Measurements from ENCODE around the gene EEF1B2. TPM values are rescaled to one million over a fixed set of nuclear protein-coding genes. Genes with fewer than 3 reads are reported as not detected.
"Not testable (repeated sequence)": the region's sequence is repeated elsewhere in the genome, so short reads cannot be mapped to it uniquely, and the experiment has no call there.

EEF1B2 gene
- total RNA-seq, 4 donors from 2014 or later, result 252 to 766 (median 327) TPM

GRCh38 chr2:206164261-206164862, 4.7 kb downstream of the EEF1B2 start:
- WGBS, 2 donors, result 69 to 73% methylated on average over 2 of the region's 2 CpGs
- no peaks in the 10 kb centered on the region for H3K9me3 ChIP-seq
- no peaks in the 10 kb centered on the region for H3K27me3 ChIP-seq
- H3K4me1 ChIP-seq, result peaks cover 4 to 11% of the 10 kb centered on the region in 2 donors
- peaks cover 13 to 28% of the 10 kb centered on the region in 2 donors for H3K36me3 ChIP-seq
- H3K4me3 ChIP-seq (replicated peaks in 1 of 3), result no peak overlapping the region
- TF ChIP-seq CTCF (IDR thresholded peaks at IDR 0.05) (peak; percentile 52 to 75 (median 63)), POLR2A (IDR thresholded peaks at IDR 0.05) (no peak)
- H3K27ac ChIP-seq, result no peak overlapping the region
- peak in 1 of 2 donors; percentile 4 for DNase-seq
- intact Hi-C loops (cut with DNase I), result no loop called here

GRCh38 chr2:206168230-206168629, 8.5 kb downstream of the EEF1B2 start:
- 94 to 98% methylated on average over 4 of the region's 4 CpGs for WGBS, 2 donors
- intact Hi-C loops (cut with DNase I), result not testable (repeated sequence)

GRCh38 chr2:206171624-206172397, 12.1 kb downstream of the EEF1B2 start:
- H3K36me3 ChIP-seq; H3K27ac ChIP-seq; H3K4me3 ChIP-seq (replicated peaks in 1 of 3); intact Hi-C loops (cut with DNase I); H3K27me3 ChIP-seq; H3K4me1 ChIP-seq; DNase-seq; H3K9me3 ChIP-seq: not testable (repeated sequence)
- 97% methylated on average over 19 of the region's 52 CpGs; no CpG with 5 or more reads in 1 of the 2 donors for WGBS, 2 donors

More at GRCh38 chr2:206168230-206168629, 8.5 kb downstream of the EEF1B2 start:
- not testable (repeated sequence) for H3K27ac ChIP-seq; DNase-seq; H3K36me3 ChIP-seq; H3K9me3 ChIP-seq; H3K27me3 ChIP-seq; H3K4me3 ChIP-seq (replicated peaks in 1 of 3); H3K4me1 ChIP-seq

- Histone ChIP-seq H3K27me3 (no peaks in the 10 kb centered on the region), H3K4me3 (replicated peaks in 1 of 3) (no peak overlapping the region), H3K36me3 (no peaks in the 10 kb centered on the region), H3K9me3 (no peaks in the 10 kb centered on the region), H3K27ac (no peak overlapping the region), H3K4me1 (no peaks in the 10 kb centered on the region)
- intact Hi-C loops (cut with DNase I), result no loop called here
- WGBS, 2 donors, result 90 to 96% methylated on average over 4 of the region's 4 CpGs
- no peak for DNase-seq
- TF ChIP-seq POLR2A (IDR thresholded peaks at IDR 0.05), result no peak
- TF ChIP-seq CTCF (IDR thresholded peaks at IDR 0.05), result no peak
These were observed 13.5 kb downstream of the EEF1B2 start for GRCh38 chr2:206173147-206173546.

- 82 to 93% methylated on average over 2 of the region's 2 CpGs for WGBS, 2 donors
- intact Hi-C loops (cut with DNase I), result no loop called here
- TF ChIP-seq POLR2A (IDR thresholded peaks at IDR 0.05) (no peak), CTCF (IDR thresholded peaks at IDR 0.05) (no peak)
These were observed 16.4 kb downstream of the EEF1B2 start for GRCh38 chr2:206176121-206176520.

GRCh38 chr2:206176901-206177300, 17.2 kb downstream of the EEF1B2 start:
- no peak for DNase-seq
- H3K27me3 ChIP-seq, result no peaks in the 10 kb centered on the region
- no peaks in the 10 kb centered on the region for H3K9me3 ChIP-seq
- no peaks in the 10 kb centered on the region for H3K36me3 ChIP-seq
- intact Hi-C loops (cut with DNase I), result no loop called here
- TF ChIP-seq CTCF (IDR thresholded peaks at IDR 0.05), result no peak
- TF ChIP-seq POLR2A (IDR thresholded peaks at IDR 0.05), result no peak
- no peak overlapping the region for H3K4me3 ChIP-seq (replicated peaks in 1 of 3)
- no peaks in the 10 kb centered on the region for H3K4me1 ChIP-seq
- 65 to 78% methylated on average over 3 of the region's 3 CpGs for WGBS, 2 donors
- H3K27ac ChIP-seq, result no peak overlapping the region

More at GRCh38 chr2:206176121-206176520, 16.4 kb downstream of the EEF1B2 start:
- Histone ChIP-seq H3K27ac (no peak overlapping the region), H3K4me3 (replicated peaks in 1 of 3) (no peak overlapping the region), H3K4me1 (no peaks in the 10 kb centered on the region), H3K9me3 (no peaks in the 10 kb centered on the region), H3K27me3 (no peaks in the 10 kb centered on the region), H3K36me3 (no peaks in the 10 kb centered on the region)
- DNase-seq, result no peak

- DNase-seq; H3K27ac ChIP-seq; H3K4me1 ChIP-seq; H3K4me3 ChIP-seq (replicated peaks in 1 of 3); H3K36me3 ChIP-seq; intact Hi-C loops (cut with DNase I); H3K9me3 ChIP-seq; H3K27me3 ChIP-seq: not testable (repeated sequence)
- 91 to 92% methylated on average over 6 of the region's 6 CpGs for WGBS, 2 donors
These were observed 21.8 kb downstream of the EEF1B2 start for GRCh38 chr2:206181526-206181925.
